Loucy (cell line): ENCODE measurements around the gene COX19.

ENCODE experiments used
- H2AFZ ChIP-seq: fragments of 200-600 bp; sonication (generic); 2 replicates; pipeline ENCODE4 v1.6.0; 2016; ENCODE audit warnings: antibody characterized with exemption, mild to moderate bottlenecking, low read length, moderate library complexity
- H3F3A ChIP-seq: fragments of 200-600 bp; 2 replicates; pipeline ENCODE4 v1.6.0; 2016; ENCODE audit warnings: antibody characterized with exemption, low read depth, mild to moderate bottlenecking
- H3K27me3 ChIP-seq: fragments of 200-600 bp; sonication (generic); 2 replicates; pipeline ENCODE4 v1.6.1; 2014; ENCODE audit warnings: low read length, mild to moderate bottlenecking; ENCODE audit not compliant: insufficient read depth, poor library complexity, severe bottlenecking
- H3K36me3 ChIP-seq: fragments of 200-600 bp; sonication (generic); 2 replicates; pipeline ENCODE4 v1.6.1; 2016; ENCODE audit warnings: low read length; ENCODE audit not compliant: insufficient read depth
- H3K4me1 ChIP-seq: fragments of 200-600 bp; sonication (generic); 2 replicates; pipeline ENCODE4 v1.5.1; 2014; ENCODE audit warnings: low read length, mild to moderate bottlenecking; ENCODE audit not compliant: insufficient read depth, poor library complexity, severe bottlenecking
- H3K4me2 ChIP-seq: fragments of 200-600 bp; sonication (generic); 2 replicates; pipeline ENCODE4 v1.6.0; 2014; ENCODE audit warnings: antibody characterized with exemption, low read length, low read depth, mild to moderate bottlenecking; ENCODE audit not compliant: poor library complexity, severe bottlenecking
- H3K4me3 ChIP-seq: fragments of 200-600 bp; sonication (generic); 2 replicates; pipeline ENCODE4 v1.5.1; 2014; ENCODE audit warnings: low read length, mild to moderate bottlenecking, mixed read lengths; ENCODE audit not compliant: poor library complexity, severe bottlenecking
- H3K79me2 ChIP-seq: fragments of 200-600 bp; sonication (generic); 2 replicates; pipeline ENCODE4 v1.6.1; 2014; ENCODE audit warnings: low read length; ENCODE audit not compliant: insufficient read depth
- H3K9ac ChIP-seq: fragments of 200-600 bp; sonication (generic); 2 replicates; pipeline ENCODE4 v1.6.0; 2014; ENCODE audit warnings: mild to moderate bottlenecking, low read depth, low read length, moderate library complexity; ENCODE audit not compliant: poor library complexity, severe bottlenecking
- H3K9me2 ChIP-seq: fragments of 200-600 bp; sonication (generic); replicated peaks from 2 replicates; pipeline ENCODE4 v1.6.1; 2016; ENCODE audit warnings: low read depth, low read length, mixed read lengths
- H3K9me3 ChIP-seq: fragments of 200-600 bp; sonication (generic); 2 replicates; pipeline ENCODE4 v1.6.1; 2014; ENCODE audit warnings: mild to moderate bottlenecking, antibody characterized with exemption, low read length, low read depth; ENCODE audit not compliant: insufficient read depth
- H4K20me1 ChIP-seq: fragments of 200-600 bp; sonication (generic); 2 replicates; pipeline ENCODE4 v1.6.0; 2014; ENCODE audit warnings: antibody characterized with exemption, low read length, mild to moderate bottlenecking; ENCODE audit not compliant: insufficient read depth, poor library complexity, severe bottlenecking
- EZH2phosphoT487 ChIP-seq: fragments of 200-600 bp; IDR thresholded peaks from 2 replicates; pipeline ENCODE4 v1.6.1; 2018; ENCODE audit warnings: antibody characterized with exemption, mild to moderate bottlenecking, moderate library complexity, borderline replicate concordance
- TF ChIP-seq, protein P1 (sequence below): fragments of 200-600 bp; sonication (generic); conservative IDR thresholded peaks from 2 replicates; pipeline ENCODE4 v1.5.1; 2014; ENCODE audit warnings: mild to moderate bottlenecking, antibody characterized with exemption, low read length

The COX19 gene

DNA sequence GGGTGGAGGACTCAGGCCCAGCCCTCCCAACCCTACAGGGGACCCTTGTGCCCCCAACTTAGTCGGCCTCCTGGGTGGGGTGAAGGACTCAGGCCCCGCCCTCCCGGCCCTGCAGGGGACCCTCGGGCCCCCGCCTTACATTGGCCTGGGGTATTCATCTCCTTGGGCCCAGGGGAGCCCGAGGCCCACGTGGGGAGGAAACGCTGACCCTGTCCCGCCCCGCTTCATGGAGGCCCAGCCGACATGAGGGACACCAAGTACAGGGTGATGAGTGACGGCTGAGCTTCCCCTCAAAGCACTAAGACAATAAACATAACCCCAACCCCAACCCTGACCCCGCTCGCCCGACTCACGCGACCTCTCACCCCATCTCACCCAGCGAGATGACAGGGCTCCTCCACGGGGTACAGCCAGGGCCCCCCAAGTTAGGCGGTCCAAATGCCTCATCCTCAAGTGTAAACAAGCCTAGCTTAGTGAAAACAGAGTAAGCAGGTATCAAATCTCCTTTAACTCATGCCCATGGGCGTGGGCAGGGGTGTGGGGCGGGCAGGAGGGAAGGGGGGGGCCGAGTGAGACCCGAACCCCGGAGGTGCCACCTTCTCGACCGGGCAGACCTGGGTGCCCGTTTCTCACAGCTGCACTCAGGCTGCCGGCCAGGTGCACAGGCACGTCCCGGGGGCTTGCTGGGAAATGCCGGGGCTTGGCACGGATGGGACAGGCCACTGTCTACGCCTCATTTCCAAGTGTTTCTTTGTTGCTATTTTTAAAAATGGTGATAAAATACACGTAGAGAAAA, 15.8 kb upstream of the COX19 start:
- Histone ChIP-seq H3F3A (no peaks in the 10 kb centered on the region), H3K9me2 (no peaks in the 10 kb centered on the region), H3K36me3 (no peaks in the 10 kb centered on the region), H4K20me1 (no peaks in the 10 kb centered on the region), H3K4me1 (peaks cover 4% of the 10 kb centered on the region), H3K79me2 (no peaks in the 10 kb centered on the region), H3K9me3 (no peaks in the 10 kb centered on the region), H3K4me2 (no peak overlapping the region), H3K27me3 (no peaks in the 10 kb centered on the region), H3K4me3 (no peak overlapping the region), H2AFZ (no peak overlapping the region), H3K9ac (no peak overlapping the region)
- TF ChIP-seq, protein P1, sequence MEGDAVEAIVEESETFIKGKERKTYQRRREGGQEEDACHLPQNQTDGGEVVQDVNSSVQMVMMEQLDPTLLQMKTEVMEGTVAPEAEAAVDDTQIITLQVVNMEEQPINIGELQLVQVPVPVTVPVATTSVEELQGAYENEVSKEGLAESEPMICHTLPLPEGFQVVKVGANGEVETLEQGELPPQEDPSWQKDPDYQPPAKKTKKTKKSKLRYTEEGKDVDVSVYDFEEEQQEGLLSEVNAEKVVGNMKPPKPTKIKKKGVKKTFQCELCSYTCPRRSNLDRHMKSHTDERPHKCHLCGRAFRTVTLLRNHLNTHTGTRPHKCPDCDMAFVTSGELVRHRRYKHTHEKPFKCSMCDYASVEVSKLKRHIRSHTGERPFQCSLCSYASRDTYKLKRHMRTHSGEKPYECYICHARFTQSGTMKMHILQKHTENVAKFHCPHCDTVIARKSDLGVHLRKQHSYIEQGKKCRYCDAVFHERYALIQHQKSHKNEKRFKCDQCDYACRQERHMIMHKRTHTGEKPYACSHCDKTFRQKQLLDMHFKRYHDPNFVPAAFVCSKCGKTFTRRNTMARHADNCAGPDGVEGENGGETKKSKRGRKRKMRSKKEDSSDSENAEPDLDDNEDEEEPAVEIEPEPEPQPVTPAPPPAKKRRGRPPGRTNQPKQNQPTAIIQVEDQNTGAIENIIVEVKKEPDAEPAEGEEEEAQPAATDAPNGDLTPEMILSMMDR, result no peak
- TF ChIP-seq EZH2phosphoT487, result no peak

DNA sequence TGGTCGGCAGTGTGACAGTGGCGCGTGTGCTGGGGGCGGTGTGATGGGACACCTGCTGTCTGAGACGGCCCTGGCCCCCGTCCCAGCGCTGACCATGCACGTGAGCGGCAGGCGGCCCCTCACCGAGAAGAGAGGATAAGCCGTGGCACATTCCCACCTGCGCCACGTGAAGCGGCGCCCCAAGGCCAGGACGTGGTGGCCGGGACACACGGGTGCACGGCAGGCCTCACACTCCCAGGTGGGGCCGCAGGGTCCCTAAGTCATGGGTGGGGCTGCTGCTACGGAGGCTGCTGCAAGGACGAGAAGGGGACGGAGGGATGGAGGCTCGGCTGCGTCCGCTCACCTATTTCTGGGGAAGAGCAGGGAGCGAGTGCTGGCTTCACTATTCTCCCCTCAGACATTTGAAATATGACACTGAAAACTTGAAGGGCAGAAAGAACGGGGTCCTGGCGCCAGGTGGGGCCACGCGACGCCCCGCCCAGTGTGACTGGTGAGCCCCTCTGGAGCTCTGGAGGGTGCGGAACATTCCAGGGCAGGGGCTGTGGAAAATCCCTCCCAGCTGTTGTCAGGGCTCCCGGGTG, 15.1 kb upstream of the COX19 start:
- H3K9me3 ChIP-seq, result no peaks in the 10 kb centered on the region
- H3K27me3 ChIP-seq, result no peaks in the 10 kb centered on the region
- H3F3A ChIP-seq, result no peaks in the 10 kb centered on the region
- no peak overlapping the region for H3K4me3 ChIP-seq
- H3K9me2 ChIP-seq, result no peaks in the 10 kb centered on the region
- H4K20me1 ChIP-seq, result no peaks in the 10 kb centered on the region
- peaks cover 10% of the 10 kb centered on the region for H3K4me1 ChIP-seq
- TF ChIP-seq, protein P1, result no peak
- TF ChIP-seq EZH2phosphoT487, result no peak
- no peak overlapping the region for H3K4me2 ChIP-seq
- no peaks in the 10 kb centered on the region for H3K36me3 ChIP-seq
- H2AFZ ChIP-seq, result no peak overlapping the region
- H3K79me2 ChIP-seq, result no peaks in the 10 kb centered on the region
- no peak overlapping the region for H3K9ac ChIP-seq

DNA sequence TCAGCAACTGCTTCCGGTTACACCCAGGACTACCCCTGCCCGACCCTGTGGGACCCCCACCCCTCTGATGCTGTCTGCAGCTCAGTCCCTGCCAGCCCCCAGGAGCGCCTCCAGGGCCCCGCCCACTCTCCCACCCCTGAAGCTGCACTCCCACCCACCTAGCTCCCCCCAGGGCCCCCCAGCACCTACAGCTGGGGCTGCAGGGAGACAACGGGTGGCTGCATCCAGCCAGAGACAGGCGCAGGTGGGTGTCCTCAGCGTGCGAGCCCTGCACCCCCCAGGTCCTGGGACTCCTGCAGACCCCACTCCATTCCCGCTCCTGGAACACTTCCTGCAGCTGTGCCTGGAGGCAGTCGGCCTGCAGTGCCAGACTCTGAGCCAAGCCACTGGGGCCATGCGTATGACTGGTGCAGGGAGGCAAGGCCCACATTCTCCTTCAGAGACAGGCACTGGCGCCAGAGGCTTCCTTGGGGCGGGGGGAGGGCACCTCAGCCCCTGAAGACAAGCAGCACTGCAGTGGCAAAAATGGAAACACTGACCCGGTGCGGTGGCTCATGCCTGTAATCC, 13.7 kb upstream of the COX19 start:
- no peaks in the 10 kb centered on the region for H3K9me3 ChIP-seq
- H4K20me1 ChIP-seq, result no peaks in the 10 kb centered on the region
- H3K4me2 ChIP-seq, result no peak overlapping the region
- no peaks in the 10 kb centered on the region for H3K9me2 ChIP-seq
- H3K9ac ChIP-seq, result no peak overlapping the region
- TF ChIP-seq EZH2phosphoT487, result no peak
- TF ChIP-seq, protein P1, result no peak
- H3F3A ChIP-seq, result no peaks in the 10 kb centered on the region
- H3K79me2 ChIP-seq, result no peaks in the 10 kb centered on the region
- peaks cover 20% of the 10 kb centered on the region for H3K4me1 ChIP-seq
- H3K27me3 ChIP-seq, result no peaks in the 10 kb centered on the region
- no peak overlapping the region for H3K4me3 ChIP-seq
- H2AFZ ChIP-seq, result no peak overlapping the region
- no peaks in the 10 kb centered on the region for H3K36me3 ChIP-seq
